Measurements from ENCODE around the gene MOB2. TPM values are rescaled to one million over a fixed set of nuclear protein-coding genes. Genes with fewer than 3 reads are reported as not detected.

MOB2 gene
- polyA plus RNA-seq, 3 donors = 22.1 to 44.1 (median 22.5) TPM

DNA sequence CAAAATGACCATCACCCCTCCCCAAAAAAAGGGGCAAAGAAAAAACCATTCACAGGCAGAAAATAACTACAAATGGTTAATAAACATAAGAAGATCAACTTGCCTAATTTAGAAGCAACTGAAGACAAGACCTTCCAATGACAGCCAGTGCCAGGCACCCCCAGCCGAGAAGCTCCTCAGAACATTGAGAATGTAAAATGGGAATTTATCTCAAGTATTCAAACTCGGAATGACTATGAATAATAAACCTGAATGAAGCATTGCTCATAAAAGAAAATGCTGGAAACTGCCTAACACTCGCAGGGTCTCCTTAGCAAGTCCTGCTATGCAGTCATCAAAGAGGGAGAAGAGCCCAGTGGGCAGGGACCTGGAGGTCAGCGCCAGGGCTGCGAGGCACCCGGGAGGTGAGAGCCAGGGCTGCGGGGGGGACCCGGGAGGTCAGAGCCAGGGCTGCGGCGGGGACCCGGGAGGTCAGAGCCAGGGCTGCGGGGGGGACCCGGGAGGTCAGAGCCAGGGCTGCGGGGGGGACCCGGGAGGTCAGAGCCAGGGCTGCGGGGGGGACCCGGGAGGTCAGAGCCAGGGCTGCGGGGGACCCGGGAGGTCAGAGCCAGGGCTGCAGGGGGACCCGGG is 23.2 kb upstream of the MOB2 start:
- H3K4me1 Mint-ChIP-seq = peaks cover 16% of the 10 kb centered on the region
- Histone ChIP-seq H3K9me3 (replicated peaks in 1 of 2; ENCODE audit: control insufficient read depth in 1 of 2, insufficient read depth in 1 of 2, low read length in 2 of 2) (no peaks in the 10 kb centered on the region), H3K4me3 (replicated peaks in 1 of 3; ENCODE audit: low read depth in 2 of 3, low read length in 3 of 3) (no peak overlapping the region), H3K4me1 (ENCODE audit: control insufficient read depth in 1 of 2, insufficient read depth in 2 of 2, low read length in 2 of 2) (no peaks in the 10 kb centered on the region), H3K27me3 (ENCODE audit: control insufficient read depth in 2 of 2, insufficient read depth in 2 of 2, low read length in 2 of 2) (no peaks in the 10 kb centered on the region), H3K4me2 (replicated peaks; ENCODE audit: extremely low read depth, low read length, poor library complexity, severe bottlenecking) (no peak overlapping the region), H3K79me2 (ENCODE audit: insufficient read depth, low read length) (peaks cover 70% of the 10 kb centered on the region), H3K36me3 (replicated peaks in 1 of 2; ENCODE audit: control insufficient read depth in 1 of 2, insufficient read depth in 2 of 2, low read length in 2 of 2) (no peaks in the 10 kb centered on the region), H3K27ac (ENCODE audit: low read depth in 1 of 2, low read length in 2 of 2) (no peak overlapping the region), H2AFZ (ENCODE audit: insufficient read depth, low read depth, low read length, poor library complexity, severe bottlenecking) (no peak overlapping the region), H3K9ac (ENCODE audit: insufficient read depth, low read length, poor library complexity, severe bottlenecking) (no peak overlapping the region), H4K20me1 (ENCODE audit: insufficient read depth, low read length) (peaks cover 95% of the 10 kb centered on the region)
- peaks cover 0 to 4% (median 2%) of the 10 kb centered on the region in 3 donors for H3K27me3 Mint-ChIP-seq (ENCODE audit: low read depth in 3 of 3)
- no peaks in the 10 kb centered on the region for H3K9me3 Mint-ChIP-seq
- no peak for DNase-seq
- no peak overlapping the region for H3K27ac Mint-ChIP-seq
- 100% methylated on average over 8 of the region's 20 CpGs for WGBS (ENCODE audit: insufficient coverage)
- no peak overlapping the region for H3K4me3 Mint-ChIP-seq
- no peak for TF ChIP-seq CTCF (IDR thresholded peaks at IDR 0.05)
- intact Hi-C loops (cut with micrococcal nuclease) = loop anchor here in 1 of 2 donors (5.0 kb wide), 1 partner anchor 297 kb away; no protein-coding TSS in a partner anchor
- peaks cover 13 to 20% of the 10 kb centered on the region in 2 donors for H3K36me3 Mint-ChIP-seq

DNA sequence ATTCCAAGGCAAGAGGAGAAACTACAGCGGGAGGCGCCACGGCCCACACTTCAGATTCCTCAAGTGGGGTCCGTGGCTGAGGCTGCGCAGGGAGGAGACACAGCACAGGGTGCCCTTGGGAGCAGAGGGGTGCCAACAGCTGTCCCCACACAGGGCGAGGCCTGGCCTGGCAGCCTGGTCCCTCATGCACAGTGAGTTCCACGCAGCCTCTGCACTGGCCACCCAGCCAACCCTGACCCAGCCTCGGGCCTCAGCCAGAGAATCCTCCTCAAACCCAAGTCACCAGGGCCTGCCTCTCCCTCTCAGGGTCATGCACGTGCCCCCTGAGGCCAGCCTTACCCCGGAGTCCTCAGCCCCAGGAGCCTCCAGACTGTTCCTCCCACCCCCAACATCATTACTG is 22.4 kb upstream of the MOB2 start:
- Histone ChIP-seq H4K20me1 (ENCODE audit: insufficient read depth, low read length) (peaks cover 95% of the 10 kb centered on the region), H3K4me3 (replicated peaks in 1 of 3; ENCODE audit: low read depth in 2 of 3, low read length in 3 of 3) (no peak overlapping the region), H3K9me3 (replicated peaks in 1 of 2; ENCODE audit: control insufficient read depth in 1 of 2, insufficient read depth in 1 of 2, low read length in 2 of 2) (no peaks in the 10 kb centered on the region), H3K4me2 (replicated peaks; ENCODE audit: extremely low read depth, low read length, poor library complexity, severe bottlenecking) (no peak overlapping the region), H3K36me3 (replicated peaks in 1 of 2; ENCODE audit: control insufficient read depth in 1 of 2, insufficient read depth in 2 of 2, low read length in 2 of 2) (no peaks in the 10 kb centered on the region), H3K27ac (ENCODE audit: low read depth in 1 of 2, low read length in 2 of 2) (no peak overlapping the region), H3K9ac (ENCODE audit: insufficient read depth, low read length, poor library complexity, severe bottlenecking) (no peak overlapping the region), H3K27me3 (ENCODE audit: control insufficient read depth in 2 of 2, insufficient read depth in 2 of 2, low read length in 2 of 2) (no peaks in the 10 kb centered on the region), H2AFZ (ENCODE audit: insufficient read depth, low read depth, low read length, poor library complexity, severe bottlenecking) (no peak overlapping the region), H3K4me1 (ENCODE audit: control insufficient read depth in 1 of 2, insufficient read depth in 2 of 2, low read length in 2 of 2) (no peaks in the 10 kb centered on the region), H3K79me2 (ENCODE audit: insufficient read depth, low read length) (peaks cover 69% of the 10 kb centered on the region)
- peaks cover 16% of the 10 kb centered on the region for H3K4me1 Mint-ChIP-seq
- TF ChIP-seq CTCF (IDR thresholded peaks at IDR 0.05) = no peak
- DNase-seq = no peak
- no peak overlapping the region for H3K4me3 Mint-ChIP-seq
- H3K27ac Mint-ChIP-seq = no peak overlapping the region
- WGBS (ENCODE audit: insufficient coverage) = 92% methylated on average over 9 of the region's 10 CpGs
- intact Hi-C loops (cut with micrococcal nuclease) = no loop called here
- H3K27me3 Mint-ChIP-seq (ENCODE audit: low read depth in 3 of 3) = peaks cover 0 to 4% (median 2%) of the 10 kb centered on the region in 3 donors
- H3K9me3 Mint-ChIP-seq = no peaks in the 10 kb centered on the region
- H3K36me3 Mint-ChIP-seq = peaks cover 6 to 13% of the 10 kb centered on the region in 2 donors

Data from CD14-positive monocyte (primary cell).